Calu3 (cell line): ENCODE measurements around the gene AADACL4. TPM values are rescaled to one million over a fixed set of nuclear protein-coding genes. Genes with fewer than 3 reads are reported as not detected.

Experiments
- BruUV-seq: library from RNA; stranded (reverse); fragments of 400-500 nt; replicated peaks from 2 replicates; lab custom pipeline; 2021; lab: Mats Ljungman, UMichigan
- CTCF ChIA-PET: fragments of 300-600 bp; sonication (Branson Sonifier 250); formaldehyde crosslinking; loops from one replicate; lab custom pipeline; 2022; ENCODE audit warnings: antibody characterized with exemption; lab: Charles Lee
- DNase-seq: peaks from one replicate; pipeline ENCODE4 v3.0.0; 2022
- H3K27ac Mint-ChIP-seq: one replicate; pipeline ENCODE4 v1.8.0; 2022; ENCODE audit warnings: mixed read lengths; ENCODE audit not compliant: unreplicated experiment
- H3K27me3 Mint-ChIP-seq: one replicate; pipeline ENCODE4 v1.8.0; 2022; ENCODE audit warnings: mixed read lengths; ENCODE audit not compliant: unreplicated experiment
- H3K36me3 Mint-ChIP-seq: one replicate; pipeline ENCODE4 v1.8.0; 2022; ENCODE audit warnings: mild to moderate bottlenecking, moderate library complexity, mixed read lengths; ENCODE audit not compliant: insufficient read depth, unreplicated experiment
- H3K4me1 Mint-ChIP-seq: one replicate; pipeline ENCODE4 v1.8.0; 2022; ENCODE audit warnings: mild to moderate bottlenecking, low read depth, mixed read lengths; ENCODE audit not compliant: unreplicated experiment
- H3K4me3 Mint-ChIP-seq: one replicate; pipeline ENCODE4 v1.8.0; 2022; ENCODE audit warnings: mild to moderate bottlenecking, low read depth, moderate library complexity, mixed read lengths; ENCODE audit not compliant: unreplicated experiment
- H3K9me3 Mint-ChIP-seq: one replicate; pipeline ENCODE4 v1.8.0; 2022; ENCODE audit warnings: low read depth, mixed read lengths; ENCODE audit not compliant: unreplicated experiment
- intact Hi-C: fragments of 100-400 bp; cut with micrococcal nuclease; formaldehyde crosslinking; loops from one replicate; pipeline ENCODE4 v1.10.0; 2022; ENCODE audit not compliant: unreplicated experiment
- total RNA-seq: library from RNA; stranded (reverse); gene quantifications from 2 replicates; pipeline ENCODE4 v1.2.3, GENCODE V29; 2022
- TF ChIP-seq, protein P1 (sequence below): fragments of 200-600 bp; IDR thresholded peaks from one replicate; pipeline ENCODE4 v1.8.0; 2022; ENCODE audit warnings: antibody characterized with exemption; ENCODE audit not compliant: unreplicated experiment

Gene AADACL4
- total RNA-seq, 1 experiment from 2014 or later, result not detected

GRCh38 chr1:12678350-12678749 lies 34.5 kb downstream of the AADACL4 start:
- TF ChIP-seq, protein P1, sequence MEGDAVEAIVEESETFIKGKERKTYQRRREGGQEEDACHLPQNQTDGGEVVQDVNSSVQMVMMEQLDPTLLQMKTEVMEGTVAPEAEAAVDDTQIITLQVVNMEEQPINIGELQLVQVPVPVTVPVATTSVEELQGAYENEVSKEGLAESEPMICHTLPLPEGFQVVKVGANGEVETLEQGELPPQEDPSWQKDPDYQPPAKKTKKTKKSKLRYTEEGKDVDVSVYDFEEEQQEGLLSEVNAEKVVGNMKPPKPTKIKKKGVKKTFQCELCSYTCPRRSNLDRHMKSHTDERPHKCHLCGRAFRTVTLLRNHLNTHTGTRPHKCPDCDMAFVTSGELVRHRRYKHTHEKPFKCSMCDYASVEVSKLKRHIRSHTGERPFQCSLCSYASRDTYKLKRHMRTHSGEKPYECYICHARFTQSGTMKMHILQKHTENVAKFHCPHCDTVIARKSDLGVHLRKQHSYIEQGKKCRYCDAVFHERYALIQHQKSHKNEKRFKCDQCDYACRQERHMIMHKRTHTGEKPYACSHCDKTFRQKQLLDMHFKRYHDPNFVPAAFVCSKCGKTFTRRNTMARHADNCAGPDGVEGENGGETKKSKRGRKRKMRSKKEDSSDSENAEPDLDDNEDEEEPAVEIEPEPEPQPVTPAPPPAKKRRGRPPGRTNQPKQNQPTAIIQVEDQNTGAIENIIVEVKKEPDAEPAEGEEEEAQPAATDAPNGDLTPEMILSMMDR, result no peak
- H3K9me3 Mint-ChIP-seq, result no peaks in the 10 kb centered on the region
- intact Hi-C loops, result no loop called here
- BruUV-seq, result no TSS peak
- no peak overlapping the region for H3K4me3 Mint-ChIP-seq
- no peaks in the 10 kb centered on the region for H3K36me3 Mint-ChIP-seq
- no peaks in the 10 kb centered on the region for H3K4me1 Mint-ChIP-seq
- DNase-seq, result no peak
- no peak overlapping the region for H3K27ac Mint-ChIP-seq
- H3K27me3 Mint-ChIP-seq, result peaks cover 45% of the 10 kb centered on the region
- CTCF ChIA-PET, result no interaction called here

DNA sequence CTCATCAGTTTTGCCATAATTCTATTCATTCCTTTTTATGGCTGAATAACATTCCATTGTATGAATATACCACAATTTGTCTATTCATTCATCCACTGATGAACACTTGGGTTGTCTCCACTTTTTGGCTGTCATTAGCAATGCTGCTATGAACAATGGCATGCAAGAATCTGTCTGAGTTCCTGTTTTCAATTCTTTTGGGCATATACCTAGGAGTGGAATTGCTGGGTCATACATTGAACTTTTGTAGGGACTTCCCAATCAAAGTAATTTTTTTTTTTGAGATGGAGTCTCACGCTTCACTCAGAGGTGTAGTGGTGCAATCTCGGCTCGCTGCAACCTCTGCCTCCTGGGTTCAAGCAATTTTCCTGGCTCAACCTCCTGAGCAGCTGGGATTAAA lies 34.9 kb downstream of the AADACL4 start:
- H3K4me1 Mint-ChIP-seq, result no peaks in the 10 kb centered on the region
- BruUV-seq, result no TSS peak
- no peaks in the 10 kb centered on the region for H3K36me3 Mint-ChIP-seq
- intact Hi-C loops, result no loop called here
- H3K4me3 Mint-ChIP-seq, result no peak overlapping the region
- CTCF ChIA-PET, result no interaction called here
- H3K9me3 Mint-ChIP-seq, result no peaks in the 10 kb centered on the region
- TF ChIP-seq, protein P1, result no peak
- peaks cover 50% of the 10 kb centered on the region for H3K27me3 Mint-ChIP-seq
- no peak for DNase-seq
- no peak overlapping the region for H3K27ac Mint-ChIP-seq

- no peak overlapping the region for H3K4me3 Mint-ChIP-seq
- peaks cover 66% of the 10 kb centered on the region for H3K27me3 Mint-ChIP-seq
These were observed 46.3 kb downstream of the AADACL4 start for GRCh38 chr1:12690156-12690555.

GRCh38 chr1:12692967-12693782 lies 49.3 kb downstream of the AADACL4 start:
- Mint-ChIP-seq H3K27ac (no peak overlapping the region), H3K4me3 (no peak overlapping the region), H3K27me3 (peaks cover 63% of the 10 kb centered on the region), H3K36me3 (no peaks in the 10 kb centered on the region), H3K9me3 (no peaks in the 10 kb centered on the region), H3K4me1 (no peaks in the 10 kb centered on the region)
- CTCF ChIA-PET, result no interaction called here
- no peak for DNase-seq
- intact Hi-C loops, result no loop called here
- BruUV-seq, result no TSS peak
- TF ChIP-seq, protein P1, result no peak

More at GRCh38 chr1:12690156-12690555, 46.3 kb downstream of the AADACL4 start:
- H3K9me3 Mint-ChIP-seq, result no peaks in the 10 kb centered on the region
- BruUV-seq, result no TSS peak
- TF ChIP-seq, protein P1, result no peak
- CTCF ChIA-PET, result no interaction called here
- intact Hi-C loops, result no loop called here
- H3K27ac Mint-ChIP-seq, result no peak overlapping the region
- H3K4me1 Mint-ChIP-seq, result no peaks in the 10 kb centered on the region
- no peaks in the 10 kb centered on the region for H3K36me3 Mint-ChIP-seq
- DNase-seq, result no peak
